T-helper 1 cell treated with Interleukin-12 subunit alpha and Interleukin-12 subunit beta and Interleukin-4 antibody, amounts not matched to agents 30 μg/mL and 1 μg/mL, for 36 hours (primary cell): ENCODE data around the gene HEPN1.

Source experiments
- H3K27ac Mint-ChIP-seq: one replicate; pipeline ENCODE4 v1.8.0; 2021; ENCODE audit warnings: mild to moderate bottlenecking, mixed read lengths
- H3K27me3 Mint-ChIP-seq: one replicate; pipeline ENCODE4 v1.8.0; 2021; ENCODE audit warnings: low read depth, mixed read lengths
- H3K36me3 Mint-ChIP-seq: one replicate; pipeline ENCODE4 v1.8.0; 2021; ENCODE audit warnings: low read depth, mixed read lengths
- H3K4me1 Mint-ChIP-seq: one replicate; pipeline ENCODE4 v1.8.0; 2021; ENCODE audit warnings: low read depth, mixed read lengths
- H3K4me3 Mint-ChIP-seq: one replicate; pipeline ENCODE4 v1.8.0; 2021; ENCODE audit warnings: mild to moderate bottlenecking, moderate library complexity, mixed read lengths
- H3K9me3 Mint-ChIP-seq: one replicate; pipeline ENCODE4 v1.8.0; 2021; ENCODE audit warnings: mixed read lengths

Gene HEPN1

DNA sequence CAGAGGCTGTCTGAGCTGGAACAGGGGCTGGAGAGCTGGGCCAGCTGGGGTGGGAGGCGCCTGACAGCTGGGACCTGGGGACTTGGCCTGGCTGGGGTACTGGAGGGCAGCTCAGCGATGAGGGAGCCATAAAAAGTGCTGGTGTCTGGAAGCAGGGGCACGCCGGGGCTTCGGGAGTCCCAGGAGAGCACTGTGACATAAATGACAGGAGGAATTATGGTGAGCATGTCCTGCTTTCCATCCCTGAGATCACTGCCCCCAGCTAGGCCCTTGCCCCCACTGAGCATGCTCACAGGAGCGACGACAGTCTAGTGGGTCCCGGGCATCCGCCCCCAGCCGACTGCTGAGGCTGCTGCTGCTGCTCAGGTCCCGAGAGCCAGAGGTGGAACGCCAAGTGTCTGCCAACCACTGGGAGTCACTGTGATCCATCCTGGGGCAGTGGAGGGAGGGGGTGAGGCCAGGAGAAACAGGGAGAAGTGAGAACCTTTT lies 27.6 kb upstream of the HEPN1 start:
- Mint-ChIP-seq H3K36me3 (no peaks in the 10 kb centered on the region), H3K27ac (no peak overlapping the region), H3K9me3 (no peaks in the 10 kb centered on the region), H3K4me3 (no peak overlapping the region), H3K4me1 (no peaks in the 10 kb centered on the region), H3K27me3 (peaks cover 11% of the 10 kb centered on the region)

DNA sequence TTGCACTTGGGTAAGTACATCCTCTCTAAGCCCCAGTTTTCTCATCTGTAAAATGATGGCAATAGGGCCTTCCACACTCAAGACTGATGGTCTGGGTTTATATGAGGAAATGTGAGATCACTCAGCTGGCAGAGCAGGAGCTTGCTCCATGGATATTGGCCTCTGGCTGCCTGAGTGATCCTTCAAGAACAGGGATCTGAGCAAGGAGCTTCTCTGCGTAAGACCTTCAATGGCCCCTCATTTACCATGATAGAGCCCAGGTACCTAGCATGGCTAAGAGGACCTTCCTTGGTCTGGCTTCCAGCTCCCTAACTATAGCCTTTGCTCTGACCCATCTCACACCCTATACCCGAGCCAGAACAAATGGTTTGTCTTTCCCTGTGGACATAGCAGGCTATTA lies 26.9 kb upstream of the HEPN1 start:
- H3K27ac Mint-ChIP-seq, result no peak overlapping the region
- H3K36me3 Mint-ChIP-seq, result no peaks in the 10 kb centered on the region
- H3K4me3 Mint-ChIP-seq, result no peak overlapping the region
- H3K9me3 Mint-ChIP-seq, result no peaks in the 10 kb centered on the region
- peaks cover 10% of the 10 kb centered on the region for H3K27me3 Mint-ChIP-seq
- H3K4me1 Mint-ChIP-seq, result no peaks in the 10 kb centered on the region

DNA sequence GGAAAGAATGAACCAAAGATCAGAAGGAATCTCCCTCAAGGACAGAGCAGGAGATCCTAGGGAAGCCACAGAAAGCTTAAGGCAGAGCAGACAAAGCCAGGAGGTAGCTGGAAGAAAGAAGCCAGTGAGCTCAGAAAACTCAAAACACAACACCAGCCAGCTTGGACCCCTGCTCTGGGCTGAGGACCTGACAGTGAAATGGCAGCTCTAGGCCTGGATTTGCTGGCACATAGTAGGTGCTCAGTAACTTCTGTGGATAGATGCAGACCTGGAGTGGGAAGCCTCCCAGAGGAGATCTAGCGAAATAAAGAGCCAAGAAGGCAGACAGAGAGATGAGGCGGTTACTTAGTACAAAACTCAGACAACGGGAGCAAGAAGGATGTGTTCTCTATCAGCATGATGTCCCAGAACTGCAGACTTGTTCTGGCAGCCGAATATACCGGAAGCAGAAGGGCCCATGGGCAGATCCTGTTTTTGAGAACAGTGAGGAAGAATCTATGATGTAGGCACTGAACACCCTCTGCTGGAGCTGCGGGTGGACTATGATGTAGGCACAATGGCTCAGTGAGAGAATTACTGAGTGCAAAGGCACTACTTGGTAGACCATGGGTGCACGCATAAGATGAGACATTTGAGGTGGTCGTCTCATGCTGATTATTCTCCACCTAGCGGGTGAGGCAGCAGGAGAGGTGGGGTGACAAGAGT lies 26.1 kb upstream of the HEPN1 start:
- H3K27me3 Mint-ChIP-seq, result peaks cover 10% of the 10 kb centered on the region
- H3K4me1 Mint-ChIP-seq, result peaks cover 3% of the 10 kb centered on the region
- H3K36me3 Mint-ChIP-seq, result no peaks in the 10 kb centered on the region
- no peak overlapping the region for H3K4me3 Mint-ChIP-seq
- no peaks in the 10 kb centered on the region for H3K9me3 Mint-ChIP-seq
- H3K27ac Mint-ChIP-seq, result no peak overlapping the region

DNA sequence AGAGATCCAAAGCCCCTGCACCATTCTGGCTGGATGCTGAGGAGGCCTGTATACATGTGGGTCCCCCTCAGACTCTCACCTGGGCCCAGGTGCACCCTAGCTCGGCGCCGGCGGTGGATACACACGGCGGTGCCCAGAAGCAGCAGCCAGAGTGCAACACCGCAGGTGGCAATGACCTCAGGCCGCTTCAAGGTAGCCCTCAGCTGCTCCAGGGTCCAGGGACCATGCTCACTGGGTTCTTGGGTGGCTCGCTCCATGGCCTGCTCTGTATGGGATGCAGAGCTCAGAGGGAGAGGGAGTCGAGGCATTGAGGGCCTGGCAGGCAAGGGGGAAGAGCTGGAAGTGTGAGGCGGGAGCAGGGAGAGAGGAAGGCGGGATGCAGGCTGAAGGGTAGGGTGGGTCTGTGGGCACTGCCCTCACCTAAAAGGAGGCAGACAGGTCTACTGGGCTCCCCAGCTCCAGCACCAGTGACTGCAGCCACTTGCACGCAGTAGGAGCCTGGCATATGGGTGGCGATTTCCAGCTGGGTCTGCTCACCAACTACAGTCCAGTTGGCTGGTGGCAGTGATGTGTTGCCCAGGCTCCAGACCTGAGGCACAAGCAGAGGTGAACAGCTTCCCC lies 25.2 kb upstream of the HEPN1 start:
- no peaks in the 10 kb centered on the region for H3K36me3 Mint-ChIP-seq
- H3K27ac Mint-ChIP-seq, result no peak overlapping the region
- peaks cover 5% of the 10 kb centered on the region for H3K4me1 Mint-ChIP-seq
- H3K4me3 Mint-ChIP-seq, result no peak overlapping the region
- H3K27me3 Mint-ChIP-seq, result peaks cover 7% of the 10 kb centered on the region
- no peaks in the 10 kb centered on the region for H3K9me3 Mint-ChIP-seq

DNA sequence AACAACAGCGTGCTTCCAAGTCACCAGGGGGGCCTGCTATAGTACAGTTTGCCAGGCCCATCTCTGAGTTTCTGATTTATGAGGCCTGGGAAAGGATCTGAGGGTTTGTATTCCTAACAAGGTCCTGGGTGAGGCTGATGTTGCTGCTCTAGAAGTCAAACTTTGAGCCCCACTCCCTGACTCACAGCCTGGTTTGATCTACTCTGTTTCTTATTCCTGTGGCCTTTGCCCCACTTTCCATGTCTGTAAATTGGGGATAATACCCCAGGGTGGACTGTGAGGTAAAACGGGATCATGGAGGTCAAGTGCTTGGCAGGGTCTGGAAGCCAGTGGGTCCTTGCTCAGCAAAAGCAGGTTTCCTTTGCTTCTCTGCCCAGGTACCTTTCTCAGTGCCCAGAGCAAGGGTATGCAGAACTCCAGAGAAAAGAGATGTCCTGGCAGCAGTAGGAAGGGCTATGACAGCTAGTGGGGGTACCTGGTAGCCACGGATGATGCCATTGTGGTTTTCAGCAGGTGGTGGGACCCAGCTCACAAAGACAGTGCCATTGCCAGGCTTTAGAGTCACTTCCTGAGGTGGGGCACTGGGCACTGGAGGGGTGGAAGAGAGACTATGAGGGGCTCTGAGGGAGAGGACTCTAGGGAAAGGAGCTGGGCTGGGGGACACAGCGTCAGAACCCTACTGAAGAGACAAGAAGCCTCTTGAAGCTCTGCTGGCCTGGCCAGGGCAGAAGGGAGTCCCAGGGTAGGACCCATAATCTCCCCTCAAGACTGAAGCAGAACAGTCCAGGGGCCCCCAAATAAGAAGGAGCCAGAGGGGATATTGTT lies 24.2 kb upstream of the HEPN1 start:
- Mint-ChIP-seq H3K4me1 (peaks cover 5% of the 10 kb centered on the region), H3K4me3 (no peak overlapping the region), H3K27me3 (peaks cover 8% of the 10 kb centered on the region), H3K36me3 (no peaks in the 10 kb centered on the region), H3K27ac (no peak overlapping the region), H3K9me3 (no peaks in the 10 kb centered on the region)

DNA sequence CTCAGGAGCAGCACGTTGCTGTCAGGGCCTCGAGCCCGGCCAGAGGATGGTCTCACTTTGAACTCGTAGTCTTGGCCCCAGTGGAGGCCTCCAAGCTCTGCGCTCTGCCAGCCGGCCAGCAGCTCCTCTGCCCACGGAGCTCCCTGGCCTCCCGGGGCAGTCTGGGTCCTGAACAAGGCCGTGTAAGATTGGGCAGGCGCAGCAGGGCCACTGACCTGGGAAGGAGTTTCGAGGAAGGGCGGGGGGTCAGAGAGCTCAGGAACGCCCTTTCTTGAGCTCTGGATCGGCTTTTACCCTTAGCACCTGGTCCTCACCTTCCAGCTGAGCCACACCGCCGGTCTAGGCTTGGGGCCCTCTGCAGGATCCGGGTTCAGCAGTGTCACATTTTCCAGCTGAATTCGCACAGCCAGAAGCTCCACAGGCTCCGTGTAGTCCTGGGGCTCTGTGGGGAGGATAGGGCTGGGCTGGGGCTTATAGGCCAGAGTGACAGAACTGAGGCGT lies 23.5 kb upstream of the HEPN1 start:
- H3K27ac Mint-ChIP-seq, result no peak overlapping the region
- no peak overlapping the region for H3K4me3 Mint-ChIP-seq
- H3K4me1 Mint-ChIP-seq, result peaks cover 5% of the 10 kb centered on the region
- H3K9me3 Mint-ChIP-seq, result no peaks in the 10 kb centered on the region
- H3K27me3 Mint-ChIP-seq, result peaks cover 9% of the 10 kb centered on the region
- no peaks in the 10 kb centered on the region for H3K36me3 Mint-ChIP-seq

DNA sequence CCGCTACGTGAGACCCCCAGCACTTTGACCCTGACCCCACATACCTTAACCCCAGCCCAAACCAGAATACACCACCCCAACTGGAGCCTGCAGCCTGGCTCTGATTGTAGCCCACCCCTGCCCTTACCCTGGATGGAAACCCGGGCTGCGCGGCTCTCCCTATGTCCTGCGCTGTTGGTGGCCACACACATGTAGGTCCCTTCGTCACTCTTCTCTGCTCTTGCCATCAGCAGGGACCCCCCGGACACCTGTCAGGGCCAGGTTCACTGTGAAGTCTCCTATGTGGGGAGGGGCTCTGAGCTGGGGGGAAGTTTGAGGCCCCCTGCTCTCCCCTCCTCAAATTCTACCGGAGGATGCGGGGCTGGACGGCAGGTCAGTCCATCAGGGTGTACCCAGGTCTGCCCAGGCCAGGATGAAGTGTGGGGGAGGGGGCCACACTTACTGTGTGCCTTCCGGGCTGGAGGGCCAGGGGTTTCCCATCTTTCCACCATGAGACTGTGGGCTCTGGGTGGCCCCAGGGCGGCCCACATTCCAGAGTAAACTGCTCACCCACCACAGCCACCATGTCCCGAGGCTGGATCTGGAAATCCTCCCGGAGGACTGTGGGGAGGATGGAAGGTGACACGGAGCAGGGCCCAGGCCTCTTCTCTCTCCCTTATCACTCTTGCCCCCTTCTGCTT lies 22.8 kb upstream of the HEPN1 start:
- Mint-ChIP-seq H3K9me3 (no peaks in the 10 kb centered on the region), H3K27me3 (peaks cover 14% of the 10 kb centered on the region), H3K36me3 (no peaks in the 10 kb centered on the region), H3K4me1 (peaks cover 5% of the 10 kb centered on the region), H3K4me3 (no peak overlapping the region), H3K27ac (no peak overlapping the region)

DNA sequence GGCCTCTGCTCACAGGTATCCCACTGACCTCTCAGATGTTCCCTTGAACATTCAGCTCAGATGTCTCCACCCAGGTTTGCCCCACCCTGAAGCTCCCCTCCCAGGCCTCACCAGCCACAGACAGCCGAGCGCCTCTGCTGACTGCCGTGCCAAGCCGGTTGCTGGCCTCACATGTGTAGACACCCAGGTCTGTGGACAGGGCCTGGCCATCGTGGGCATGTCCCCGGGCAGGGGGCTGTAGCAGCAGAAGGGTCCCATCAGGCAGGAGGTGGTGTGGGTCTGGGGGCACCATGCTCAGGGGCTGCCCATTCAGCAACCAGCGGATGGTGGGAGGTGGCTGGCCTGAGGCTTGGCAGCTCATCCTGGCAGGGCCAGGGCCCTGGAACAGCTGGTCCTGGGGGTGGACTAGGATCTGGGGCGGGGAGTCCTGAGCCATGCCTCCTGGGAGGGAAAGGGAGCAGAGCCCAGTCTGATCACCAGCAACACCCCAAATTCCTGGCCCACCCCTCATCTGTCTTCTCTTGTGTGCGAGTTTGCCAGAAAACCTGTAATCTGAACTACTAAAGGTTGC lies 22.1 kb upstream of the HEPN1 start:
- peaks cover 5% of the 10 kb centered on the region for H3K4me1 Mint-ChIP-seq
- no peaks in the 10 kb centered on the region for H3K9me3 Mint-ChIP-seq
- H3K27ac Mint-ChIP-seq, result no peak overlapping the region
- peaks cover 21% of the 10 kb centered on the region for H3K27me3 Mint-ChIP-seq
- H3K4me3 Mint-ChIP-seq, result no peak overlapping the region
- H3K36me3 Mint-ChIP-seq, result no peaks in the 10 kb centered on the region

DNA sequence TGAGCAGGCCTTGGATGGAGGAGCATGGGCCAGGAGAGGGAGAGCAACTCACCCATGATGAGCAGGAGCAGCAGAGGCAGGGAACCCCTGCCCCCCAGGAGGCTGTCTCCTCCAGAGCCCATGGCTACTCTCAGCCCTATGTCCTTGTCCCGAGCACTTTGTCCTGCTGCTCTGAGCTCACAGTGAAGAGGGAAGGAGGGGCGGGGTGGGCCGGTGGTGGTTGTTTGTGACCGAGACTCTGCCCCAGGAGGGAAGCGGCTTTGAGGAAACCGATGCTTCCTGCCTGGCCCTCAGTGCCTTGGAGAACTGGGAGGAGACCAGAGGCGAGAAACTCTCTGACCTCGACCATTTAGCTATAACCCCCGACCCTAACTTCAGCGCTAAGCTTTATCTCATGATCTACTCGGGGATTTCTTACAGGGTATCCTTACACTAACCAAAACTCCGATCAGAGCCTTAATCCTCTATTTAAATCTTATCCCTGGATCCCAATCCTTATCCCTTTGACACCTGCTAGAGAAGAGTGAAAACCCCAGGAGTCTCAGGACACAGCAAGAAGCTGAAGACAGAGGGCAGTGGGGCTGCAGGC lies 21.3 kb upstream of the HEPN1 start, which contains the start of gene ROBO4:
Gene ROBO4, minus strand, starts transcription at position 192 of the 589 bp plus-strand sequence. Its CDS starts 70 bp downstream, at position 122.
- H3K27ac Mint-ChIP-seq, result no peak within 1 kb of the TSS
- no peak within 1 kb of the TSS for H3K4me3 Mint-ChIP-seq
- peaks cover 5% of the 10 kb centered on the region for H3K4me1 Mint-ChIP-seq
- no peaks in the 10 kb centered on the region for H3K36me3 Mint-ChIP-seq
- no peaks in the 10 kb centered on the region for H3K9me3 Mint-ChIP-seq
- H3K27me3 Mint-ChIP-seq, result peaks cover 26% of the 10 kb centered on the region

DNA sequence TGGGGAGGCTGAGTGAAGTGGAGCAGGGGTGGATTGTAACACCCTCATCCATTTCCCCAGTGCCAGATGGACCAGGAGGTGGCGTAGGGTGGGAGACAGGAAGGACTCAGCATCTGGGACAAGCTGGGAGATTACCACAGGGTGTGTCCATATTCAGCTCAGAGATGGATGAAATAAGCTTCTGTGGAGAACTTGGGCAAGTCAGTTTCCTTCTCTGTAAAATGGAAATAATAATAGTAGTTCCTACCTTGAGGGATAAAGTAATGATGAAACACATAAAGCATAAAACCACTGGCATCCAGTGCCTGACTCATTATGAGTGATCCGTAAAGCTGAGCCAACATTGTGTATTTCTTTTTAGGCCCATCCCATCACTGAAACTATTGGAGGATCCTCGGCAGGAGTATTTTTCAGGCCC lies 20.8 kb upstream of the HEPN1 start:
- Mint-ChIP-seq H3K4me1 (peaks cover 5% of the 10 kb centered on the region), H3K4me3 (no peak overlapping the region), H3K36me3 (no peaks in the 10 kb centered on the region), H3K9me3 (no peaks in the 10 kb centered on the region), H3K27me3 (peaks cover 26% of the 10 kb centered on the region), H3K27ac (no peak overlapping the region)

DNA sequence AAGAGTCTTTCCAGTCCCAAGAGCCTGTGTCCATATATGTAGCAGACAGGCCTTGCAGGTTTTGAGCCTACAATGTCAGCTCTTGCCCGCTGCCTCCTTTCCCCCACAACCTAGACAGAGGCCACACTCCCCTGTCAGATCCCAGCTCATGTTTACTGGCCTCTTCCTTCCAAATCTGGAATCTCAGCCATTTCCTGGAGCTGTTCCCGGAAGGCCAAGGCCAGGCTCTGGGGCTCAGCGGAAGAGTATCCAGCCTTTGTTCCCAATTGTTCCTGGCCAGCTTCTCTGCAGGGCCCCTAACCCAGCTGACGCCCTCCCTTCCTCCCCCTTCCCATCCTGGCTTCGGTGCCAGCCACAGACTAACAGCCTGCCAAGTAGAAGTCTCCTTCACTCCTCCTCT lies 20.3 kb upstream of the HEPN1 start:
- Mint-ChIP-seq H3K27me3 (peaks cover 26% of the 10 kb centered on the region), H3K4me3 (no peak overlapping the region), H3K27ac (no peak overlapping the region), H3K36me3 (no peaks in the 10 kb centered on the region), H3K4me1 (peaks cover 5% of the 10 kb centered on the region), H3K9me3 (no peaks in the 10 kb centered on the region)

DNA sequence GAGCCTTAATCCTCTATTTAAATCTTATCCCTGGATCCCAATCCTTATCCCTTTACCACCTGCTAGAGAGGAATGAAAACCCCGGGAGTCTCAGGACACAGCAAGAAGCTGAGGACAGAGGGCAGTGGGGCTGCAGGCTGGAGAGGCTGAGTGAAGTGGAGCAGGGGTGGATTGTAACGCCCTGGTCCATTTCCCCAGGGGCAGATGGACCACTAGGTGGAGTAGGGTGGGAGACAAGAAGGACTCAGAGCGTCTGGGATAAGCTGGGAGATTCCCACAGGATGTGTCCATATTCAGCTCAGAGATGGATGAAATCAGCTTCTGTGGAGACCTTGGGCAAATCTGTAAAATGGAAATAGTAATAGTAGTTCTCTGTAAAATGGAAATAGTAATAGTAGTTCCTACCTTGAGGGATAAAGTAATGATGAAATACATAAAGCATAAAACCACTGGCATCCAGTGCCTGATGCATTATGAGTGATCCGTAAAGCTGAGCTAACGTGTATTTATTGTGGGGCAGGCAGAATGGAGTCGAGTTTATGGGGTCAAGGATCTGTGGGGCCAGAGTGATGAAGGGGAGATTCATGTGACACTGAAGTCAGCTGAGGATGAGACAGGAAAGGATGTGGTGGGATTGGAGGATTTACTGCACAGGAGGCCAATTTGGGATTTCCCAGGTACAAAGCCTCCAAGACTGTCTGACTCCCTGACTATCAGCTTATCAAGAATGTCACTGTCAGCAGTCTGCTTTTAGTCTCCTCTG lies 19.5 kb upstream of the HEPN1 start:
- Mint-ChIP-seq H3K4me1 (peaks cover 5% of the 10 kb centered on the region), H3K4me3 (no peak overlapping the region), H3K9me3 (no peaks in the 10 kb centered on the region), H3K36me3 (no peaks in the 10 kb centered on the region), H3K27ac (no peak overlapping the region), H3K27me3 (peaks cover 27% of the 10 kb centered on the region)

DNA sequence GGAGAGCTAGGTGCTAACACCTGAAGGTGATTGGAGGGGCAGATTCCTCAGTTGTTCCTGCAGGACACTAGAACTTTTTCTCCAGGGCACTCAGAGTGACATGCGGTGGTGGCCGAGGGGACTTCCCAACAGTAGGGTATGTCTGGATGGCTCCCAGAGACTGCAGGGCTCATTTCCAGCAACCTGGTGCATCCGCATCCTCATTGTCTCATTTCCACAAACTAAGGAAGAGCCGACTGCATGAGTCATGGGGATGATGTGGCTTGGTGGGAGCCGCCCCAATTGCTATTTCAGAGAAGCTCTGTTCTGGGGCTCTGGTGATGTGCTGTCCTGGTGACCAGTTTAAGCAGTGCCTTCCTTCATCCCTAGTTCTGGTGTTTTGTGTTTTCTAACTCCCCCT lies 18.6 kb upstream of the HEPN1 start:
- Mint-ChIP-seq H3K4me3 (no peak overlapping the region), H3K36me3 (no peaks in the 10 kb centered on the region), H3K4me1 (peaks cover 5% of the 10 kb centered on the region), H3K27ac (no peak overlapping the region), H3K27me3 (peaks cover 33% of the 10 kb centered on the region), H3K9me3 (no peaks in the 10 kb centered on the region)
